Ramos (cell line): Measurements from ENCODE around the gene ITPRIP.

Source experiments
- in situ Hi-C: fragments of 300-500 bp; cut with MboI; formaldehyde crosslinking; loops from one replicate; pipeline ENCODE4 v1.14.3; 2022; ENCODE audit warnings: low sequenced_read_pairs; ENCODE audit not compliant: unreplicated experiment

The ITPRIP gene

DNA sequence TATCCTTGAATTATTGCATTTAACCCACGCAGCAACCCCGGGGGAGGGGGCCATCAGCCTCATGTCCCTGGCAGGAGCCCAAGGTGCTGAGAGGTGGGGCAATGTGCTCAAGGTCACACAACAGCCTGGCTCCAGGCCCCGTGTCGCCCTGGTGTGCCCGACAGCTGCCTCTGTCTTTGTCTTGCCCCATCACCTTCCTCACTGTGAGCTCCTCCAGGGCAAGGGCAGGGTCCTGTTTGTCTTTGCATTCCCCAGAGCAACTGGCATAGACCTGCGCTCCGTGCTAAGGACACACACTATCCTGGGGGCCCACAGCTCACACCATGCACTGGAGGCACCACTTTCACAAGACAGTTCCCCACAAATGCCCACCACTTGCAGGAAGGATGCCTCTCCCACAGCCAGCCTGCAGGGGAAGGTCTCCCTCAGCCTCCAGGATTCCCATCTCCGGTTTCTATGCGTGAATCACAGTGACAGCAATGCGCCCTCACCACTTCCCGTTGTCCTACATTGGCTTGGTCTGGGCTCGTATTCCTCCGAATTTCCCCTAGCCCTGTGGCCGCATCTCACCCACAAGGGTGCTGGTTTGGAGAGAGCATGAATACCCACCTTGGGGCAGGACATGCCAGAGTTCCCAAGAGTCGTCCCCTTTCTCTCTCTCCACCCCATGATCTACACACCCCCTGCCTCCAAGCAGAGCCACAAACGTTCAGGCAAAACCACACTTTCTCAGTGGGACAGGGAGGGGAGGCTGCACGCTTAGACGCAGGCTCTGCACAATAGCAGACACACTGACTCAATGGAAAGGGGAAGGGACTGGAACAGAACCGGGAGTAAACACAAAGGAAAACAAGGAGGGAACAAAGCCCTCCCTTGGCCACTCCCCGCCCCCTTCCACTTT lies 10.3 kb downstream of the ITPRIP start:
- in situ Hi-C loops = no loop called here

DNA sequence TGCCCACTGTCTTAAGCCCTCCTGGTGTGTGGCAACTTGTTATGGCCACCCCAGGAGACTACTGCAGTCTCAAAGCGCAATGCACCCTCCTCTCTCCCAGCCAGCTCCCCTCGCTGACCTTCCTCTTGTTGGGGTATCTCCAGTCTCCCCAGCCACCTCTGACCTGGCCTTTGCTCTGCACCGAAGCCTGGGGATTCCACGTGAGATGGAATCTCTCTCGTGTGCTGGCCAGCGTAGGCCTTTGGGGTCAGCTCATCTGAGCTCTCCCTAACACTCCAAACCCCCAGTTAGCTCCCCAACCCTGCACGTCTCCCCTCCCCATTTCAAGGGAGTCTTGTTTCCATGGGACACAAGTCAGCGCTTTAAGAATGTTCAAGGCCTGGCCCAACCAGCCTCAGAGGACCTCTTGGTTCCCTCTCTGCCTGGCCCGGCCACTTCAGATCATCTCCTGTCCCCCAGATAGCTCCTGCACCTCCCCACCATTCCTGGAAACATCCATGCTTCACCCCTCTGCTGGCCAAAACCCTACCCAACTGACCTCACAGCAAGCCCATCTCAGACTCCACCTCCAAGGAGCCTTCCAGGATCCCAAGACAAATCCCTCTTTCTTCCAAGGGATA lies 11.2 kb downstream of the ITPRIP start:
- in situ Hi-C loops = no loop called here

DNA sequence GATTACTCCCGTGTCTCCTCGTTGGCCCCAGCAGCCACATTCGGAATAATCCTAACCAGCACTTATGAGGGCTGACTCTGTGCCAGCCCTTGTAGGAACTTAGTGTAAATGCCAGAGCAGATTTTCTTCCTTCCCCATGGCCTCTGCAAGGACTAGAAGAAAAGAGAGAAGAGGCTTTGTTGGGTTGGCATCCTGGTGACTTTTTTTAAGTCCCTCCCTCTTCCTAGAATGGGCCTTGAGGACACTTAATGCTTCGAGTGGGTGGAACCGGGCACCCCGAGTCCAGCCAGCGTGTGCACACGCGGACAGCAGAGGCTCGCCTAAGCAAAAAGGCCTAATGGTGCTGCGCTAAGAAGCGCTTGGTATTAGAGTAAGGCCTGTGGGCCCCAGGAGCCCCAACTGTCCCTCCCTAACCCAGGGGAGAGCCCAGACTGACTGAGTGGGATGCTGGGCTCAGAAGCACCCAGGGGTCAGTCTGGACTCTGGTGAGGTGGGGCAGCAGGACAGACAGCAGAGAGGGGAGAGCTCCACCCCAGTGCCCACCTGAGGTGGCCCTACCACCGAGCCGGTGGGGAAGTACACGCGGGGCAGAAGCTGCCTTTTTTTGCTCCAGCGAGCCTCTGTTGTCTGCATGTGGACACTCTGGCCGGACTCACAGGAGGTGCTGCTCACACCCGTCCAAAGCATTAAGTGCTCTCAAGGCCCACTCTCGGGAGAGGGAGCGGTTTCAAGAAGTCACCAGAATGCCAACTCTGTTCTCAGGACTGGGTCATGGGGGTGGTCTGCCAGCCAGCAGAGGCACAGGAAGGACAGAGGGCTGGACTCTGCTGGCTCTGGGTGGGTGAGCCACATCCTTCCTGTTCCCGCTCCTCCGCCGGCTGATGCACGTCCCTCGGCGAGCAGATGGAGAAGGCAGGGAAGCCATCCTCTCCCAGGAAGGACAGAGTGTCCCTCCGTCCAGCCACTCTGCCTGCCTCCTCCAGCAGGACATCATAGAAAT lies 12.5 kb downstream of the ITPRIP start:
- in situ Hi-C loops = no loop called here

DNA sequence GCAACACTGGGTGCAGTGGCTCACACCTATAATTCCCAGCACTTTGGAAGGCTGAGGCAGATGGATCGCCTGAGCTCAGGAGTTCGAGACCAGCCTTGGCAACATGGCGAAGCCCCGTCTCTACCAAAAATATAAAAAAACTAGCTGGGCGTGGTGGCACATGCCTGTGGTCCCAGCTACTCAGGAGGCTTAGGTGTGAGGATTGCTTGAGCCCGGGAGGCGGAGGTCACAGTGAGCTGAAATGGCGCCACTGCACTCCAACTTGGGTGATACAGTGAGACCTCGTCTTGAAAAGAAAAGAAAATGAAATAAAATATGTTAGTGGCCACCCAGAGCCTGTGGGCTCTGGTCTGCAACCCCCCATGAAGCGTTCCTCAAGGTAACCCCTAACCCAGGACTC lies 13.3 kb downstream of the ITPRIP start:
- in situ Hi-C loops = no loop called here

DNA sequence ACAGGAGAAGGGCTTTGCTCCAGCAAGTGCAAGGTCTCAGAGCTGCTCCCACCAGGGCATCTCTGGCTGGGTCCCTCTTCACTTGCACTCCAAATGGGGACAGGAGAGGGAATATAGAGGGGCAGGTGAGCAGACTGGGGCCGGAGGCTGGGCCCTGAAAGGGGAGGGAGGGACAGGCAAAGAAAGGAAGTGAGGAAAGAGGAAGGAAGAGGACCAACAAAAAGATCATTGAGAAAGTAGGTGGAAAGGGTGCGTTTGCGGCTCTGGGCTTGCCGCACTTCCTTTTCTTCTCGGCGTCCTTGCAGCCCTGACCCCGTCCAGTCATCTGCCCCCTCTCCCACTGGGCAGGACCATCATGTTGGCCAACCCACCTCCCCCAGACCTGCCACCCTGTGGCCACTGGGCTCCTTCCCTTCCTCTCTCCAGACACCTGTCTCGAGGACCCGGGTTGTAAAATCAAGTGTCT lies 14.0 kb downstream of the ITPRIP start:
- in situ Hi-C loops = no loop called here

DNA sequence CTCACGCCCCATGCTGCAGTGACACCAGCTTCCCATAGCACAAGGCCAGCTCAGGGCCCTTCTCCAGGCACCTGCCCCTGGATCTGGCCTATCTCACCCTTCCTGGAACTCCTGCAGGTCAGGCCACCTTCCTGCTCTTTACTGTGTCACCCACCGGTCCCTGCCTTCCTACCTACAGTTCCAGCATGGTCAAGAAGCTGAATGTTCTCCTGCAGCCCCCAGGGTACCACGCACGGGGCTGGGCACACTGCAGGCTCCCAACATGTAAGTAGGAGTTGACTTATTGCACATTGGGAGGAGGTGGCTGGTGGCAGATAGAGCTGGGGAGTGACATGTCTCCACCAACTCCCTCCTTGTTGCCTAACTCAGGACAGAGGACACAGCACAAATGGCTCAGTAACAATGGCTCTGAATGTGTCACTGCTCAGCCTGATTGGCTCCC lies 14.5 kb downstream of the ITPRIP start:
- in situ Hi-C loops = no loop called here

DNA sequence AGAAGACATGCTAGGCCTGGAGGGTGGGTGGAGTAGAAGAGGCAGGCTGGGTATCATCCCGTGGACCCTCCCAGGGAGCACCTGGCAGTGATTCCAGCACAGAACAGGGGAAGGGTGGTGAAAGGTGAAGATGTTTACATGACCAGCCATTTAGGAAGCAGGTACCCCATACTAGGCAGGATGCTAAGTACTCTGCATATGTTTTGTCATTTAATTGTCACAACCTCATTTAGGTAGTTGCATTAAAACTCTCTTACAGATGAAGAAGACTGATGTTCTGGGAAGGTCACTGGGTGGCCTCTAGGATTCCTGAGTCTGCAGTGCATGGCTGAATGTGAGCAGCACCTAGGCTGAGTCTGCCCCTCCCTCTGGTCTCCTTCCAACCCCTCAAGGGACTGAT lies 15.2 kb downstream of the ITPRIP start:
- in situ Hi-C loops = no loop called here

DNA sequence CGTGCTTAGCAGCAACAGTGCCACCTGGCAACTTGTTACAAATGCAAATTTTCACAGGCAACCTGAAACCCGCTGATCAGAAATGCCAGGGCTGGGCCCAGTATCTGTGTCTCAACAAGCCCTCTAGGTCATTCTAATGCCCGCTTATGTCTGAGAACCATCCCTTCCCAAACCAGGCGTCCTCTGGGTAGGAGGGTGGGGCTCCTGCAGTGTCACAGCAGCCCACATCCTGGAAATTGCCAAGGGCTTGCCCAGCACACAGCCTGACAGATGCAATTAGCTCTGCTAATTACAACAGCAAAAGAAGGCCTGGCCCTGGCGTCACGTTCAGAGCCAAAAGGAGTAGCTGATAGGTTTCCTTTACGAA lies 15.9 kb downstream of the ITPRIP start:
- in situ Hi-C loops = no loop called here

DNA sequence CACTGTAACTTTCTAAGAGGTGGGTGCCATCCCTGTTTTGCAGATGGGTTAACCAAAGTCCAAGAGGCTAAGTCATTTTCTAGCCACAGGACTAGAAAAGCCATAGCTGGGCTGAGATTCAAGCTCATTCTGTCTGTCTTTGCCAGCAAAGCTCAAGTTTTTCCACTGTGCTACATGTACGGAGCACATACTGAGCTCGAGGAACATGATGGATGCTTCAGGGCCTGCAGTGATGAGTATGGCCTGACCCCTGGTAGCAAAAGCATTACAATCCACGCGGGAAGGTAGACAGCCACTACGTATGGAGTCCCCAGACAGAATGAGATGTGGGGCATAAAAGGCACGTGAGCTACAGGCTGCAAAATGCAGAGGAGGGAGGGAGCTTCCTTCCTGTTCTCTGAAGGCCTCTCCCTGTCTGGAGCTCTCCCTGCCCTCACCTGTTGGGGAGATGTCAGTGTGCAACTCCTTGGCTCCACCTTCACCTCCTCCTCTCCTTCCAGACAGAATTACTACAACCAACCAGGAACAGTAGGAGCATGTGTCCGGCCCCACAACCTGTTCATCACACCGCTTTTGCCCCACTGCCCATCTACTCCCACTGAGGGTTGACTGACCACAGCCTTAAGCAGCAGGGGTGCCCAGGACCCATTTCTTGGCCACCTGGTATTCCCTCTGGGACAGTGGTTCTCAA lies 16.4 kb downstream of the ITPRIP start:
- in situ Hi-C loops = no loop called here

DNA sequence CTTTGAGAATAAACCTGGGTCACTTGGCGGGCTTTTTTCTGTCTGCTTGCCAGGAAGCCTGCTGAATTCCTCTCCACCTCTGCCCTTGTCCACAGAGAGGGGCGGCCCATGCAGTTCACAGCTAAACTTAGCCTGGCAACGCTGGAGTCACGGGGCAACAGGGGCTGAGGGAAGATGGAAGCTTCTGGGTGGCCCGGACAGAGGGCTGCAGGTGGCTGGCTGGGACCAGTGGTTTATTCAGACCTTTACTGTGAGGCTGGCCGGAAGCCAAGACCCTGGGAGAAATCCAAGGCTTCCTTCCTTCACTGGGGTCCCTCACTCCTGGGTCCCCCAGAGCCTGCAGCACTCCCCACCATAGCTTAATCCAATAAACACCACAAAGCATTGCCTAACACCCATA lies 17.0 kb downstream of the ITPRIP start:
- in situ Hi-C loops = no loop called here

DNA sequence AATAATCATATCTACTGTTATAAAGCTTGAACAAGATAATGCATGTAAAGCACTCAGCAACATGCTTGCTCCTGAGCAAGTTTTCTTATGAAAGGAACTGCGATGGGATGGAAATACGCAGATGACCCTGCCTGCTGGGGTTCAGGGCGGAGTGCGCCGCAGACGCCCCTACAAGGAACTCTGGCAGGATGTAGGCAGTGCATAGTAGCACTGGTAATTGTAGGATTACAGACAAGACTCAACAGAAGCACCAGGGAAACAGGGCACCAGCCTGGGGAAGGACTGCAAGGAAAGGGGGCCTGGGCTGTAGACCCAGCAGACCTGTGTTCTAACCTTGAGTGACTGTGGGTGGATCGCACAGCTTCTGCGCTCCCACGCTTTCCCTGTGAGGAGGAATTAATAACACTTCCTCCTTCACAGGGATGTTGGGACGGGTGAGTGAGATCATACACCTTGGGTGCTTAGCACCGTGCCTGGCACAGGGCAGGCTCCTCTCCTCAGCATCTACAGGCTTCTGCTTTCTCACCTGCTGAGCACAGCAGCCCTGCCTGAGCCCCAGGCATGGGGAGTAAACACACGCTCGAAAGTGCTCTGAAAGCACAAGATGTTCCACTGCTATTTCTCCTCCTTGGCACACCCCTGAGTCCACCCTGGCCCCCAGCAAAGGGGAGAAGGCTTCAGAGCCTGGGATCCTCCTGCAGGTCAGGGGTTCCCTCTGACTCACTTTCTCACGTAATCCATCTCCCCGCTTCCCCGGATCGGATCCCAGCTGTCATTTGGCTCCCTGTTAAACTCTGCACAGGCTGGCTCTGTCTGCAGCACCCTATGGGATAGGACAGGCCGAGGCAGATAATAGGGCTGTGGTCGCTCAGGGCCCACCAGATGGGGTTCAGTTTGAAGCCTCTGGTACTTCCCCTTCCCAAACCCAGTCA lies 19.2 kb downstream of the ITPRIP start:
- in situ Hi-C loops = no loop called here

DNA sequence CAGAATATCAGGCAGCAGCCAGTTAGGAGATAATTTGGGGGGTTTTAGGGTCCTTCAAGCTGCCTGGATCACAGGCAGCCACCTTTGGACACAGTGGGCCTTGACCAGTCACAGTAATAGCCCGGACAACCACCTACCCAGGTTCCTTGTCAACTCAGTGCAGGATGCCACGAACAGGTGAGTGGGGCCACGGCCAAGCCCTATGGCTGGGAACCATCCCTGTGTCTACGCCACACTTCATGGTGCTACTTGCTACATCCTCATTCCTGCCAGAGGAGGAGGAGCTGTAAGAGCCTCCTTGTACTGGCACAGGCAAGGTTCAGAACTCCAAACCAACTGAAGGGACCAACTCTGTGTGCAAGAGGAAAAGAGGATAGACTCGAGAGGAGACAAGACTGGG lies 19.9 kb downstream of the ITPRIP start:
- in situ Hi-C loops = no loop called here

DNA sequence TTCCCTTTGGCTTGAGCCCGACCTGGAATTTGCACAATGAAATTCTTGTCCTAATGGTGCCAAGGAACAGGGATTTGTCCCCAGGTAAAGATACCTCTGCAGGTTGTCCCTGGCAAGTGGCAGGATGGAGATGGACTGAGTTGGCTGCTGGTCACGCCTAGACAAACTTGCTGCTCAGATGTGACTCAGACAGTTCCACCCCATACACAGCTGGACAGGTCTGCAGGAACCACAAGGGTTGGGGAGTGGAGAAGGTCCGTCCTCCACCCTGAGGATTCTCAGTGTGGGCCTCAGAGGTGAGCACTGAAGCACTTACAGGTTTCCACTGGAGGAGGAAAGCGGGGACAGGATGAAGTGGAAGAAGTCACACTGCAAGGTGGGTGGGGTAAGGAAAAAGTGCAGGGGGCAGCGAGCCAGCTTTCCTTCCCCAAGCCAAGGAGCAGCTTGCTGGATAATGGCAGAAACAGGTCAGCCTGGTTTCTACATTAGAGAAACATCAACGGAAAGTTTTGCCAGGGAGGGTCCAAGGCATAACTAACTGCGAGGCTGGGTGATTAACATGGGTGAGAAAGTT lies 20.5 kb downstream of the ITPRIP start:
- in situ Hi-C loops = no loop called here

DNA sequence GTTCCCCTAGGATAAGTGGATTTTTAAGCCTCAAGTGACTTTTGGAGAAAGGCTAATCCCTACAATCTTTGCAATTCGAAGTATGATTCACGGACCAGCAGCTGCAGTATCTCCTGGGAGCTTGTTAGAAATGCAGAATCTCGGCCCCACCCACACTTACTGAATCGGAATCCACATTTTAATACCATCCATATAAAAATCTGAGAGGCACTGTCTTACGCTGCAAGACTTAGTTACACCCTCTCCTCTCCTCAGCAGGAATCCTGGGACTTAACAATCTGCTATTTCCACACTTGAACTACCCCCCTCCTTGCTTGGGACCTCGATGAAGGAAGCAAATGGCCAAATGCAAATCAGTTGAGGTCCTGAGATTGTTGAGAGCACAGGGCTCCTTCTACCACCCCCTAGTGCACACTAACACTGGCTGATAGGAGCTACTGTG lies 21.0 kb downstream of the ITPRIP start:
- in situ Hi-C loops = no loop called here

DNA sequence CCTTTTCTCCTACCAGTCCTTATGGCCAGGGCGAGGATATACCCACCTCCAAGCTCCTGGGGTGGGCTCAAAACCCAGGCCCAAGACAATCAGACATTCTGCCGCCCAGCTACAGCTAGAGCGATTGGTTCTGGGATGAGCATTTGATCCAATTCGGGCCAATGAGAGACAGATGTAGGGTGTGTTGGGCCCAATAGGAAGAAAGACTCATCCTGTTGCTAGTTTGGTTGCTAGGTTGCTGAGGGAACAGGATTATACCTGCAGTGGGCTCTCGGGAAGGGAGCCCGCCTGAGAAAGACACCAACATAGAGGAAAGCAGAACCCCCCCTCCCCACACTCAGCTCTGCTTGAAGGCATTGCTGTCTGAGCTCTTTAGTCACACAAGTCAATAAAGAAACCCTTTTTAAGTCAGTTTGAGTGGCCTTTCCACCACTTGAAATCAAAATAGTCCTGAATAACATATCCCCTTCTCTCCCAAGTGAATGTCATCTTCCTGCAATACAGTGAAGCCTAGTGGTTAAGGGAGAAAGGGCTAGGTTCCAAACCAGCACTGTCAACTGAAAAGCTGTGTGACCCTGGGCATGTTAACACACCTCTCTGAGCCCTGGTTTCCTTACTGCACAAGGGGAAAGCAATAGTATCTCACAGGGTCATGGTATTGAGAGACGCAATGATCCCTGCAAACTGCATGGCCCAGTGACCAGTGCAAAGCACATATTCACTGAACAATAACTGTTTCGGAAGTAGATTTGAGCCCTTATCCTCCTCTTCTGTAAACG lies 21.8 kb downstream of the ITPRIP start:
- in situ Hi-C loops = no loop called here

DNA sequence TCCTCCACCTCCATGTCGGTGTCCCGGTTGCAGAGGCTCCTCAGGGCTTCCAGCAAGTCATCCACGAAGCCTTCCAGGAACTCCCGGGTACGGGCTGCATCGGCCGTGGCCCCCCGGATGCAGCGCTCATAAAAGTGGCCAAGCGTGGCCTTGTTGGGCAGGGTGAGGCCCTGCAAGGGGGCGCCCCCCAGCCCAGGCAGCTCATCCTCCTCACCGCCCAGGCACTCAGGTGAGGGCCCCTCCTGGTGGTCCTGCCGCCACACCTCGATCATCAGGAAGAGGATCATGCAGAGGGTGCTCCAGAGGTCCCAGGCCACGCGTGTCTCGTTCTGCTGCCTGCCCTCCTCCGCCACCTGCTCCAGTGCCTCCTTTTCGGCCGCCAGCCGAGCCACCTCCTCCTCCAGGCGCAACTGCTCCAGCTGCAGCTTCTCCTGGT lies 22.8 kb downstream of the ITPRIP start:
- in situ Hi-C loops = no loop called here

DNA sequence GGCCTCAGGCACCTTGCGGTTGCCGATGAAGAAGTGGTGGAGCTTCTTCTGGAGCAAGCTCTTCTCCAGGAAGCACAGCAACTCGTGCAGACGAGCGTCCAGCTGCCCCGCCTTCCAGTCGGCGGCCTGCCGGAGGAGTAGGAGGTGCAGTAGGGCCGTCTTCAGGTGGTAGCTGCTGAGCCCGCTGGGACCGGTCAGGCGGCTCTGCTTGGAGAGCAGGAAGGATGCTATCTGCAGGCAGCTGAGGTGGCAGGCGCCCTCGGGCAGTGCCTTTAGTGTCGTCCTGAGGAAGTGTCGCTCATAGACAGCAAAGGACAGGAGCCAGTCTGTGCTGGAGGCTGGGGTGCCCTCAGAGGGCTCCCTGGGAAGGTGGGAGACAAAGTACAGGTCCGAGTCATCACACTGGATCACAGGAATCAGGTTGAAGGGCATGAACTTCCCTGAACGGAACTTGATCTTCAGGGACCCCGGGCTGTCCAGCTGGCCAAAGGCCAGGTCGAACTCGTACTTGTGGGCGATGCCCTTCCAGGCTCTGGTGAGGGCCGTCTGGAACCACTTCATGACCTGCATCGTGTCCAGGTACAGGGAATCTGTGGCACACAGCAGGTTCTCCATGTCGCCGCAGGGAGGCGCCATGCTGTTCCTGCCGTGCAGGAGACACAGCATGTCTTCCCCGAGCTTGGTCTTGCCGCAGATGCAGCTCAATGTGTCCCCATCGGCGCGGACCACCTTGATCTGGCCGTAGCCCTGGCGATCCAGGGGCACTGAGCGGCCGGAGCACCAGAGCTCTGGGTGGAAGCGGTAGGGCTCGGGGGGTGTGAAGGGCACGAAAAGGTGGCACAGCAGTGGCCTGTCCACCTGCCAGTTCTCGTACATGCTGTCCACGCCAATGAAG lies 23.4 kb downstream of the ITPRIP start:
- in situ Hi-C loops = no loop called here
